Activated CD8-positive, alpha-beta T cell treated with anti-CD3 and anti-CD28 coated beads for 36 hours (primary cell): ENCODE results near the gene SLC30A9. TPM values are rescaled to one million over a fixed set of nuclear protein-coding genes. Genes with fewer than 3 reads are reported as not detected.

ENCODE experiments used
- ATAC-seq: fragments of 200-7000 bp; cut with Tn5 transposase; one replicate; pipeline ENCODE4 v1.10.0; 2021; ENCODE audit warnings: mild to moderate bottlenecking, moderate library complexity
- CTCF ChIA-PET: fragments of 350-600 bp; sonication (Branson Sonifier 250); formaldehyde crosslinking; loops from one replicate; lab custom pipeline; 2021; ENCODE audit warnings: antibody characterized with exemption; lab: Charles Lee
- POLR2A ChIA-PET: fragments of 350-600 bp; sonication (Branson Sonifier 250); formaldehyde crosslinking; loops from one replicate; lab custom pipeline; 2021; ENCODE audit warnings: antibody characterized with exemption; lab: Charles Lee
- DNase-seq: peaks from one replicate; pipeline ENCODE4 v3.0.0-alpha.2; 2020
- H3K27ac Mint-ChIP-seq: one replicate; pipeline ENCODE4 v1.8.0; 2021; ENCODE audit warnings: mild to moderate bottlenecking, mixed read lengths
- H3K27me3 Mint-ChIP-seq: one replicate; pipeline ENCODE4 v1.8.0; 2021; ENCODE audit warnings: mixed read lengths
- H3K36me3 Mint-ChIP-seq: one replicate; pipeline ENCODE4 v1.8.0; 2021; ENCODE audit warnings: low read depth, mixed read lengths
- H3K4me1 Mint-ChIP-seq: one replicate; pipeline ENCODE4 v1.8.0; 2021; ENCODE audit warnings: low read depth, mixed read lengths
- H3K4me3 Mint-ChIP-seq: one replicate; pipeline ENCODE4 v1.8.0; 2021; ENCODE audit warnings: mild to moderate bottlenecking, moderate library complexity, mixed read lengths
- H3K9me3 Mint-ChIP-seq: one replicate; pipeline ENCODE4 v1.8.0; 2021; ENCODE audit warnings: mixed read lengths
- CTCF ChIP-seq: fragments of 200-600 bp; IDR thresholded peaks from one replicate; pipeline ENCODE4 v1.8.0; 2022; ENCODE audit warnings: antibody characterized with exemption, mild to moderate bottlenecking
- intact Hi-C: fragments of 100-400 bp; cut with micrococcal nuclease; formaldehyde crosslinking; loops from one replicate; pipeline ENCODE4 v1.10.0; 2022
- total RNA-seq, 2 experiments: library from RNA; stranded (reverse); gene quantifications; one replicate each; pipeline ENCODE4 v1.2.3, GENCODE V29; 2021

Gene SLC30A9
- total RNA-seq, 2 experiments from 2014 or later: 42.5 to 51.6 TPM

GRCh38 chr4:42018451-42018850 lies 28.1 kb downstream of the SLC30A9 start:
- DNase-seq: no peak
- ATAC-seq: no peak
- H3K27me3 Mint-ChIP-seq: no peaks in the 10 kb centered on the region
- H3K9me3 Mint-ChIP-seq: no peaks in the 10 kb centered on the region
- ChIA-PET POLR2A (no interaction called here), CTCF (no interaction called here)
- TF ChIP-seq CTCF: no peak
- intact Hi-C loops: no loop called here
- H3K4me1 Mint-ChIP-seq: peaks cover 19% of the 10 kb centered on the region
- peaks cover 25% of the 10 kb centered on the region for H3K36me3 Mint-ChIP-seq
- no peak overlapping the region for H3K4me3 Mint-ChIP-seq
- H3K27ac Mint-ChIP-seq: no peak overlapping the region

GRCh38 chr4:42048394-42048793 lies 58.1 kb downstream of the SLC30A9 start:
- CTCF ChIA-PET: no interaction called here
- peaks cover 58% of the 10 kb centered on the region for H3K36me3 Mint-ChIP-seq

GRCh38 chr4:42050516-42051249 lies 60.4 kb downstream of the SLC30A9 start:
- ChIA-PET CTCF (interaction anchor here (0.6 kb wide), 1 partner anchor 78 kb away, joined by 3 read pairs; no protein-coding TSS in a partner anchor), POLR2A (no interaction called here)
- Mint-ChIP-seq H3K36me3 (peaks cover 60% of the 10 kb centered on the region), H3K27ac (no peak overlapping the region), H3K9me3 (peaks cover 3% of the 10 kb centered on the region), H3K4me1 (no peaks in the 10 kb centered on the region), H3K4me3 (no peak overlapping the region), H3K27me3 (no peaks in the 10 kb centered on the region)
- DNase-seq: no peak
- ATAC-seq: no peak
- intact Hi-C loops: no loop called here
- no peak for TF ChIP-seq CTCF

More at GRCh38 chr4:42048394-42048793, 58.1 kb downstream of the SLC30A9 start:
- H3K27ac Mint-ChIP-seq: no peak overlapping the region
- intact Hi-C loops: no loop called here
- POLR2A ChIA-PET: no interaction called here
- TF ChIP-seq CTCF: no peak
- H3K4me3 Mint-ChIP-seq: no peak overlapping the region
- H3K27me3 Mint-ChIP-seq: no peaks in the 10 kb centered on the region
- ATAC-seq: no peak
- no peaks in the 10 kb centered on the region for H3K4me1 Mint-ChIP-seq
- DNase-seq: no peak
- H3K9me3 Mint-ChIP-seq: no peaks in the 10 kb centered on the region

GRCh38 chr4:42066402-42066801 lies 76.1 kb downstream of the SLC30A9 start:
- intact Hi-C loops: no loop called here
- Mint-ChIP-seq H3K9me3 (no peaks in the 10 kb centered on the region), H3K4me3 (no peak overlapping the region), H3K27ac (no peak overlapping the region), H3K36me3 (peaks cover 16% of the 10 kb centered on the region), H3K4me1 (no peaks in the 10 kb centered on the region), H3K27me3 (no peaks in the 10 kb centered on the region)
- no peak for DNase-seq
- ATAC-seq: no peak
- POLR2A ChIA-PET: no interaction called here
- TF ChIP-seq CTCF: no peak
- CTCF ChIA-PET: no interaction called here

- Mint-ChIP-seq H3K4me1 (no peaks in the 10 kb centered on the region), H3K36me3 (peaks cover 19% of the 10 kb centered on the region), H3K27me3 (no peaks in the 10 kb centered on the region), H3K9me3 (no peaks in the 10 kb centered on the region), H3K27ac (no peak overlapping the region), H3K4me3 (no peak overlapping the region)
- no peak for TF ChIP-seq CTCF
- DNase-seq (no peak), ATAC-seq (no peak)
- ChIA-PET CTCF (no interaction called here), POLR2A (no interaction called here)
- intact Hi-C loops: no loop called here
Observed at GRCh38 chr4:42067264-42067663, 76.9 kb downstream of the SLC30A9 start.
